ENCODE results near the gene CRAT. TPM values are rescaled to one million over a fixed set of nuclear protein-coding genes. Genes with fewer than 3 reads are reported as not detected.
"Not testable (repeated sequence)": the region's sequence is repeated elsewhere in the genome, so short reads cannot be mapped to it uniquely, and the experiment has no call there.

The CRAT gene
- total and polyA plus RNA-seq, 9 donors, result 26.0 to 54.9 (median 41.6) TPM

DNA sequence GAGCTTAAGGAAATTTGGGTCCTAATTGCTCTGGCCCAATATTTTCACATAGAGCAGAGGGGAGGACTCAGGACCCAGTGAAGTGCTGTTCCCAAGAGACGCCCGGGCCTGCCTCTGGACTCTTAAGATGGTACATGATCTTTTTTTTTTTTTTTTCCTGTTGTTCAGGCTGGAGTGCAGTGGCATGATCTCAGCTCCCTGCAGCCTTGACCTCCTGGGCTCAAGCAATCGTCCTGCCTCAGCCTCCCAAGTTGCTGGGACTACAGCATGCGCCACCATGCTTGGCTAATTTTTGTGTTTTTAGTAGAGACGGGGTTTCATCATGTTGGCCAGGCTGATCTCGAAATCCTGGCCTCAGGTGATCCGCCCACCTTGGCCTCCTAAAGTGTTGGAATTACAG is 19.7 kb upstream of the CRAT start:
- peaks cover 67% of the 10 kb centered on the region for H3K36me3 ChIP-seq (ENCODE audit: control insufficient read depth, insufficient read depth, low read length)
- DNase-seq, result not testable (repeated sequence)
- WGBS (ENCODE audit: insufficient coverage), result 79% methylated on average over 2 of the region's 7 CpGs

DNA sequence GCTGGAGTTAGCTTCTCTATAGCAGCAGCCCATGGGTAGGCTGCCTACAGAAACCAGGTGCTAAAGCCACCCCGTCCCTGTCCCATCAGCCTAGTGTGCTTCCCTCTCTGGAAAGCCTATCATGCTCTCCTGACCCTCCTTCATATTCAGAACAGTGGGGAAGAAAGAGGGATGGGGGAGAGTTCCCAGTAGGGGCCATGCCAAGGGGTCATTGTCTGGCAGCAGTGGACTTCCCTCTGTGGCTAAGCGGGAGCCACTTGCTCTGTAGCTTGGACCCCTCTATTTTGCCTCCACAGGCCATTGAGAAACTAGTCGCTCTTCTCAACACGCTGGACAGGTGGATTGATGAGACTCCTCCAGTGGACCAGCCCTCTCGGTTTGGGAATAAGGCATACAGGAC is 18.1 kb upstream of the CRAT start:
- Histone ChIP-seq H3K36me3 (ENCODE audit: control insufficient read depth, insufficient read depth, low read length) (peaks cover 69% of the 10 kb centered on the region), H3K4me3 (ENCODE audit: low read length) (no peak overlapping the region), H3K9me3 (replicated peaks; ENCODE audit: control insufficient read depth, low read depth, low read length) (no peaks in the 10 kb centered on the region), H3K27ac (ENCODE audit: low read length) (no peak overlapping the region), H3K27me3 (ENCODE audit: control insufficient read depth, insufficient read depth, low read length) (no peaks in the 10 kb centered on the region), H3K4me1 (ENCODE audit: control insufficient read depth, insufficient read depth, low read length) (peaks cover 4% of the 10 kb centered on the region)
- no peak for DNase-seq
- WGBS (ENCODE audit: insufficient coverage), result 100% methylated on average over 2 of the region's 5 CpGs

More for the DNA sequence above, 19.7 kb upstream of the CRAT start:
- H3K4me1 ChIP-seq (ENCODE audit: control insufficient read depth, insufficient read depth, low read length); H3K27me3 ChIP-seq (ENCODE audit: control insufficient read depth, insufficient read depth, low read length); H3K27ac ChIP-seq (ENCODE audit: low read length); H3K9me3 ChIP-seq (replicated peaks; ENCODE audit: control insufficient read depth, low read depth, low read length); H3K4me3 ChIP-seq (ENCODE audit: low read length): not testable (repeated sequence)

DNA sequence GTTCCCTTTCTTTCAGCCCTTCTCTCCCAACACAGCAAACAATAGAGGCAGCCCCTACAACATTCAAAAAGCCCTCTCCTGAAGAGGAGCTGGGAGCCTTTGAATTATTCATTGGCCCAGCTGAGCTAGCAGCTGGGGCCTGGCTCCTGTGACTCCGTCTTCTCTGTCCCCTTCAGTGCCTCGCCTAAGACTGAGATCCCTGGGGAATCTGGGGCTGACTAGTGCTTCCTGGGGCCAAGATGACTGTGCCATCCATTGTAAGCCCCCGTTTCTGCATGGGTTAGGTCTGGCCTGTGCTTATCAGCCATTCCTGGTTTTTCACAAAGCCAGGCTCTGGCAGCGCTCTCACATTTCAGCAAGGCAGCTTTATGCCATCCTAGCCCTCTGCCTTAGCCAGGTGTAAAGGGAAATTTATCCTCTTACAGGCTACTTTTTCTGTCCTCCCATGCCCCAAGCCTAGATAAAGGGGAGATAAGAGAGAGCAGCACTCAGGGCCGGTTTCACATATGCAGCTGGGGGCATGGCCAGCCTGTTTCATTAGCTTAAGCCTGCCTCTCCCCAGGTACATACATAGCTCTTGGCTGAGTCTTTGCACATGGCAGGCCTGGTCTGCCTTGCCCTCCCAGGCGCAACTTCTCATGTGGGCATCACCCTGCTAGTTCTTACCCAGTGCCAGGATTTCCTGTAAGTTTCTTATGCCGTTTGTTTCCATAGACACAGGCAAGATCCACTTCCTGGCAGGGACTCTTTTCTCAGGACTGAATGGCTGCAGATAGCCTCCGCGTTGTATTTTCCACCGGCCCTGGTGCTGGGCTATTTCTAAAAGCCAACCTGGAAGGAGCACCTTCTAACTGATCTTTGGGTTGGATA is 16.4 kb upstream of the CRAT start:
- Histone ChIP-seq H3K27me3 (ENCODE audit: control insufficient read depth, insufficient read depth, low read length) (no peaks in the 10 kb centered on the region), H3K9me3 (replicated peaks; ENCODE audit: control insufficient read depth, low read depth, low read length) (no peaks in the 10 kb centered on the region), H3K36me3 (ENCODE audit: control insufficient read depth, insufficient read depth, low read length) (peaks cover 62% of the 10 kb centered on the region), H3K4me1 (ENCODE audit: control insufficient read depth, insufficient read depth, low read length) (peaks cover 9% of the 10 kb centered on the region), H3K27ac (ENCODE audit: low read length) (peak overlapping the region; percentile 55), H3K4me3 (ENCODE audit: low read length) (no peak overlapping the region)
- WGBS (ENCODE audit: insufficient coverage), result 70% methylated on average over 10 of the region's 10 CpGs
- DNase-seq, result no peak

DNA sequence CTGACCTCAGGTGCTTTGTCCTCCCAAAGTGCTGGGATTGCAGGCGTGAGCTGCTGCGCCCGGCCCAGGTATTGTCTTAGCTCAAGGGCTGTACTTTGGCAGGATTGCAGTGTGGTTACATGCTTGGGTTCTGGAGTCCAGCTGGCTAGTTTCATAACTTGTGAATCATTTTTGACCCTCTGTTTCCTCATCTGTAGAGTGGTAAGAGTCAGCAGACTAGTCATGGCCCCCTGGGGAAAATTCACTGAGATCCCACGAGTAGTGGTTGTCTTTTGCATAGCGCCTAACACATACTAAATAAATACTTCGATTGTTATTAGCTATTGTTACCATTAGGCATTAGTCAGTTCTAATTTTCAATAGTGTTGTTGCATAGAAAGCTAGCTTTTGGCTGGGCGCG is 14.9 kb upstream of the CRAT start:
- Histone ChIP-seq H3K4me3 (ENCODE audit: low read length) (no peak overlapping the region), H3K4me1 (ENCODE audit: control insufficient read depth, insufficient read depth, low read length) (peaks cover 18% of the 10 kb centered on the region), H3K36me3 (ENCODE audit: control insufficient read depth, insufficient read depth, low read length) (peaks cover 62% of the 10 kb centered on the region), H3K27ac (ENCODE audit: low read length) (no peak overlapping the region), H3K9me3 (replicated peaks; ENCODE audit: control insufficient read depth, low read depth, low read length) (no peaks in the 10 kb centered on the region), H3K27me3 (ENCODE audit: control insufficient read depth, insufficient read depth, low read length) (no peaks in the 10 kb centered on the region)
- WGBS (ENCODE audit: insufficient coverage), result 100% methylated on average over 2 of the region's 8 CpGs
- DNase-seq, result no peak

GRCh38 chr9:129124506-129125069 is 14.0 kb upstream of the CRAT start:
- Histone ChIP-seq H3K4me3 (ENCODE audit: low read length) (no peak overlapping the region), H3K27ac (ENCODE audit: low read length) (no peak overlapping the region), H3K9me3 (replicated peaks; ENCODE audit: control insufficient read depth, low read depth, low read length) (no peaks in the 10 kb centered on the region), H3K36me3 (ENCODE audit: control insufficient read depth, insufficient read depth, low read length) (peaks cover 55% of the 10 kb centered on the region), H3K4me1 (ENCODE audit: control insufficient read depth, insufficient read depth, low read length) (peaks cover 18% of the 10 kb centered on the region), H3K27me3 (ENCODE audit: control insufficient read depth, insufficient read depth, low read length) (no peaks in the 10 kb centered on the region)
- DNase-seq, result no peak
- WGBS (ENCODE audit: insufficient coverage), result 77% methylated on average over 3 of the region's 3 CpGs

DNA sequence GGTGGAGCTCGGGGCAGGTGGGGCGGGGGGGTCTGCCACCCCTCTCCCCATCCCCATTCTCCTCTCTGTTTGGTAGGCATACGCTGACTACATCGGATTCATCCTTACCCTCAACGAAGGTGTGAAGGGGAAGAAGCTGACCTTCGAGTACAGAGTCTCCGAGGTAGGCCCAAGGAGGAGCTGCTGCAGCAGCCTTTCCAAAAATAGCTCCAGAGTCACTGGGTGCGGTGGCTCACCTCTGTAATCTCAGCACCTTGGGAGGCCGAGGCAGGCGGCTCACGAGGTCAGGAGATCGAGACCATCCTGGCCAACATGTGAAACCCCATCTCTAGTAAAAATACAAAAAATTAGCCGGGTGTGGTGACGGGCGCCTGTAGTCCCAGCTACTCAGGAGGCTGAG is 12.4 kb upstream of the CRAT start:
- not testable (repeated sequence) for H3K27me3 ChIP-seq (ENCODE audit: control insufficient read depth, insufficient read depth, low read length); DNase-seq; H3K9me3 ChIP-seq (replicated peaks; ENCODE audit: control insufficient read depth, low read depth, low read length); H3K27ac ChIP-seq (ENCODE audit: low read length); H3K4me3 ChIP-seq (ENCODE audit: low read length)
- 97% methylated on average over 6 of the region's 15 CpGs for WGBS (ENCODE audit: insufficient coverage)
- peaks cover 45% of the 10 kb centered on the region for H3K36me3 ChIP-seq (ENCODE audit: control insufficient read depth, insufficient read depth, low read length)
- peaks cover 18% of the 10 kb centered on the region for H3K4me1 ChIP-seq (ENCODE audit: control insufficient read depth, insufficient read depth, low read length)

DNA sequence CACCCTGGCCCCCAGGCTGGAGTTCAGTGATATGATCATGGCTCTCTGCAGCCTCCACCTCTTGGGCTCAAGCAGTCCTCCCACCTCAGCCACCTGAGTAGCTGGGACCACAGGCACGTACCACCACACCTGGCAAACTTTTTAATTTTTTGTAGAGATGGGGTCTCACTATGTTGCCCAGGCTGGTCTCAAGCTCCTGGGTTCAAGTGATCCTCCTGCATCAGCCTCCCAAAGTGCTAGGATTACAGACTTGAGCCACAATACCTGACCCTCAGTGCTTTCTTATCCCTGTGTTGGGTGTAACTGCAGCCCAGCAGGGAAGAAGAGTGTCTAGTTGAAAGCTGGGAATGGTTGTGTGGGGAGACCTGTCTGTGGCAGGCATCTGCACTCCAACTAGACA is 11.5 kb upstream of the CRAT start:
- Histone ChIP-seq H3K4me1 (ENCODE audit: control insufficient read depth, insufficient read depth, low read length) (peaks cover 18% of the 10 kb centered on the region), H3K36me3 (ENCODE audit: control insufficient read depth, insufficient read depth, low read length) (peaks cover 38% of the 10 kb centered on the region), H3K9me3 (replicated peaks; ENCODE audit: control insufficient read depth, low read depth, low read length) (no peaks in the 10 kb centered on the region), H3K4me3 (ENCODE audit: low read length) (no peak overlapping the region), H3K27ac (ENCODE audit: low read length) (peak overlapping the region; percentile 94), H3K27me3 (ENCODE audit: control insufficient read depth, insufficient read depth, low read length) (no peaks in the 10 kb centered on the region)
- no CpG with 5 or more reads among the region's 1 CpG for WGBS (ENCODE audit: insufficient coverage)
- DNase-seq, result no peak

GRCh38 chr9:129121483-129121882 is 10.9 kb upstream of the CRAT start:
- WGBS (ENCODE audit: insufficient coverage), result 32% methylated on average over 3 of the region's 3 CpGs

DNA sequence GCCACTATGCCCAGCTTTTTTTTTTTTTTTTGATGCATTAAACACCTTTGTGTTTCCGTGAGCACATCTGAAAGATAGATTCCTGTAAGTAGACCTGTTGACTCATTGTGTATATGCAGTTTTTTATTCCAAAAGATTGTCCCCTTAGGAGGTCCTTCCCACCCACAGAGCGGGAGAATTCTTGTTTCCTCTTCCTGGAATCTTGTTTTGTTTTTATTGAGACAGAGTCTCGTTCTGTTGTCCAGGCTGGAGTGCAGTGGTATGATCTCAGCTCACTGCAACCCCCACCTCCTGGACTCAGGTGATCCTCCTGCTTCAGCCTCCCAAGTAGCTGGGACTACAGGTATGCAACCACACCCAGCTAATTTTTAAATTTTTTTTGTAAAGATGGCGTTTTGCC is 8.2 kb upstream of the CRAT start:
- no CpG with 5 or more reads among the region's 4 CpGs for WGBS (ENCODE audit: insufficient coverage)
- H3K27me3 ChIP-seq (ENCODE audit: control insufficient read depth, insufficient read depth, low read length), result no peaks in the 10 kb centered on the region
- no peaks in the 10 kb centered on the region for H3K9me3 ChIP-seq (replicated peaks; ENCODE audit: control insufficient read depth, low read depth, low read length)
- peaks cover 18% of the 10 kb centered on the region for H3K4me1 ChIP-seq (ENCODE audit: control insufficient read depth, insufficient read depth, low read length)
- no peak overlapping the region for H3K27ac ChIP-seq (ENCODE audit: low read length)
- no peak for DNase-seq
- H3K36me3 ChIP-seq (ENCODE audit: control insufficient read depth, insufficient read depth, low read length), result peaks cover 17% of the 10 kb centered on the region
- no peak overlapping the region for H3K4me3 ChIP-seq (ENCODE audit: low read length)

More at GRCh38 chr9:129121483-129121882, 10.9 kb upstream of the CRAT start:
- Histone ChIP-seq H3K4me3 (ENCODE audit: low read length) (no peak overlapping the region), H3K9me3 (replicated peaks; ENCODE audit: control insufficient read depth, low read depth, low read length) (no peaks in the 10 kb centered on the region), H3K4me1 (ENCODE audit: control insufficient read depth, insufficient read depth, low read length) (peaks cover 18% of the 10 kb centered on the region), H3K27ac (ENCODE audit: low read length) (peak overlapping the region; percentile 94), H3K36me3 (ENCODE audit: control insufficient read depth, insufficient read depth, low read length) (peaks cover 34% of the 10 kb centered on the region), H3K27me3 (ENCODE audit: control insufficient read depth, insufficient read depth, low read length) (no peaks in the 10 kb centered on the region)
- DNase-seq, result peak; percentile 83

DNA sequence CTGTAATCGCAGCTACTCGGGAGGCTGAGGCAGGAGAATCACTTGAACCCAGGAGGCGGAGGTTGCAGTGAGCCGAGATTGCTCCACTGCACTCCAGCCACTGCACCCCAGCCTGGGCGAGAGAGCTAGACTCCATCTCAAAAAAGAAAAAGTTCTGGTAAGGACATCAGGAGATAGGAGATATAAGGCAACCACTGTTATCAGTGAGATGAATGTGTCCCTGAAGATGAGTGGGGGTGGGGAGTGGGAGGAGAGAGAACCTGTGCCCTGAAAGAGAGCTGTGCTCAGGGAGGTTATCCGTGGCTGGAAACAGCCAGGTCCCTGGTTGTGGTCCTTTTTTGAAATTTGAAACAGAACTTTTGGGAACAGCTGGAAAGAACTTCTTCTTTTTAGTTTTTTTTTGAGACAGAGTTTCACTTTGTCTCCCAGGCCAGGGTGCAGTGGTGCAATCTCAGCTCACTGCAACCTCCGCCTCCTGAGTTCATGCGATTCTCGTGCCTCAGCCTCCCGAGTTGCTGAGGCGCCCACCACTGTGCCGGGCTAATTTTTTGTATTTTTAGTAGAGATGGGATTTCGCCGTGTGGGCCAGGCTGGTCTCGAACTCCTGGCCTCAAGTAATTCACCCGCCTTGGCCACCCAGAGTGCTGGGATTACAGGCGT is 3.2 kb upstream of the CRAT start:
- no peaks in the 10 kb centered on the region for H3K27me3 ChIP-seq (ENCODE audit: control insufficient read depth, insufficient read depth, low read length)

More for the DNA sequence above, 3.2 kb upstream of the CRAT start:
- H3K4me3 ChIP-seq (ENCODE audit: low read length), result no peak overlapping the region
- no peaks in the 10 kb centered on the region for H3K9me3 ChIP-seq (replicated peaks; ENCODE audit: control insufficient read depth, low read depth, low read length)
- H3K4me1 ChIP-seq (ENCODE audit: control insufficient read depth, insufficient read depth, low read length), result peaks cover 19% of the 10 kb centered on the region
- no peak for DNase-seq
- H3K36me3 ChIP-seq (ENCODE audit: control insufficient read depth, insufficient read depth, low read length), result peaks cover 5% of the 10 kb centered on the region
- no peak overlapping the region for H3K27ac ChIP-seq (ENCODE audit: low read length)
- 75% methylated on average over 12 of the region's 17 CpGs for whole genome bisulfite sequencing (ENCODE audit: insufficient coverage)

All from muscle of leg (tissue), 11 donors.